Trophoblast cell (in vitro differentiated cells and primary cell): ENCODE measurements around the gene PPP1R13B.

Experiments used
- DNase-seq, 2 donors: peaks; one replicate each; pipeline ENCODE4 v3.0.0-alpha.2; 2016
- H2AFZ ChIP-seq: 2 replicates; pipeline ENCODE4 v1.6.1; 2013; ENCODE audit warnings: low read length, moderate library complexity, mild to moderate bottlenecking; ENCODE audit not compliant: insufficient read depth, poor library complexity
- H2AK5ac ChIP-seq: 2 replicates; pipeline ENCODE4 v1.6.1; 2013; ENCODE audit warnings: mild to moderate bottlenecking, low read length
- H2BK120ac ChIP-seq: 2 replicates; pipeline ENCODE4 v1.6.1; 2013; ENCODE audit warnings: low read length, mild to moderate bottlenecking, moderate library complexity; ENCODE audit not compliant: insufficient read depth, poor library complexity
- H2BK12ac ChIP-seq: 2 replicates; pipeline ENCODE4 v1.6.1; 2013; ENCODE audit warnings: mild to moderate bottlenecking, low read length, moderate library complexity
- H2BK5ac ChIP-seq: 2 replicates; pipeline ENCODE4 v1.6.1; 2013; ENCODE audit warnings: low read length, low read depth, moderate library complexity, mild to moderate bottlenecking; ENCODE audit not compliant: poor library complexity
- H3K14ac ChIP-seq: 2 replicates; pipeline ENCODE4 v1.6.1; 2013; ENCODE audit warnings: mild to moderate bottlenecking, low read length
- H3K18ac ChIP-seq: 2 replicates; pipeline ENCODE4 v1.6.1; 2013; ENCODE audit warnings: mild to moderate bottlenecking, low read length
- H3K23ac ChIP-seq: 2 replicates; pipeline ENCODE4 v1.6.1; 2013; ENCODE audit warnings: low read length
- H3K27ac ChIP-seq: 2 replicates; pipeline ENCODE4 v1.5.1; 2013; ENCODE audit warnings: low read depth, mild to moderate bottlenecking, inconsistent platforms, low read length, moderate library complexity
- H3K27me3 ChIP-seq: 2 replicates; pipeline ENCODE4 v1.6.1; 2013; ENCODE audit warnings: inconsistent platforms, mild to moderate bottlenecking, low read length, moderate library complexity; ENCODE audit not compliant: insufficient read depth
- H3K36me3 ChIP-seq, 2 experiments: 1 replicate in 1 of 2; 2 replicates in 1 of 2; pipeline ENCODE4 v1.6.1; 2013; ENCODE audit warnings: low read length in 2 of 2, mild to moderate bottlenecking in 2 of 2, moderate library complexity in 1 of 2; ENCODE audit not compliant: insufficient read depth in 2 of 2, control insufficient read depth in 1 of 2
- H3K4ac ChIP-seq: 2 replicates; pipeline ENCODE4 v1.6.1; 2013; ENCODE audit warnings: low read depth, mild to moderate bottlenecking, low read length, moderate library complexity
- H3K4me1 ChIP-seq, 2 experiments: 1 replicate in 1 of 2; 2 replicates in 1 of 2; pipeline ENCODE4 v1.6.1; 2013; ENCODE audit warnings: low read length in 2 of 2, mild to moderate bottlenecking in 2 of 2, moderate library complexity in 1 of 2; ENCODE audit not compliant: insufficient read depth in 2 of 2, control insufficient read depth in 1 of 2
- H3K4me2 ChIP-seq: 2 replicates; pipeline ENCODE4 v1.6.1; 2013; ENCODE audit warnings: inconsistent platforms, mild to moderate bottlenecking, low read length, moderate library complexity
- H3K4me3 ChIP-seq: 2 replicates; pipeline ENCODE4 v1.5.1; 2013; ENCODE audit warnings: mild to moderate bottlenecking, low read depth, low read length, inconsistent platforms
- H3K79me1 ChIP-seq: one replicate; pipeline ENCODE4 v1.6.1; 2013; ENCODE audit warnings: low read length
- H3K79me2 ChIP-seq: 2 replicates; pipeline ENCODE4 v1.6.1; 2013; ENCODE audit warnings: low read length, mild to moderate bottlenecking; ENCODE audit not compliant: control insufficient read depth, insufficient read depth, poor library complexity
- H3K9ac ChIP-seq: 2 replicates; pipeline ENCODE4 v1.6.1; 2013; ENCODE audit warnings: mild to moderate bottlenecking, low read length
- H3K9me3 ChIP-seq: 2 replicates; pipeline ENCODE4 v1.6.1; 2013; ENCODE audit warnings: low read depth, mild to moderate bottlenecking, control low read depth, inconsistent platforms, low read length; ENCODE audit not compliant: insufficient read depth
- H4K12ac ChIP-seq: 2 replicates; pipeline ENCODE4 v1.6.1; 2013; ENCODE audit warnings: low read depth, mild to moderate bottlenecking, low read length, moderate library complexity
- H4K8ac ChIP-seq: 2 replicates; pipeline ENCODE4 v1.6.1; 2013; ENCODE audit warnings: low read depth, mild to moderate bottlenecking, low read length, moderate library complexity
- H4K91ac ChIP-seq: one replicate; pipeline ENCODE4 v1.6.1; 2013; ENCODE audit warnings: low read depth, mild to moderate bottlenecking, low read length, moderate library complexity
- WGBS: extraction: QIAGEN DNeasy Blood & Tissue Kit; methylation state at CpG from one replicate; pipeline ENCODE4 v1.1.7; 2013; ENCODE audit warnings: missing lambda C conversion rate; ENCODE audit not compliant: insufficient read length, insufficient coverage; ENCODE audit errors: extremely low coverage; 5-methylcytosine and 5-hydroxymethylcytosine counted together

The PPP1R13B gene

DNA sequence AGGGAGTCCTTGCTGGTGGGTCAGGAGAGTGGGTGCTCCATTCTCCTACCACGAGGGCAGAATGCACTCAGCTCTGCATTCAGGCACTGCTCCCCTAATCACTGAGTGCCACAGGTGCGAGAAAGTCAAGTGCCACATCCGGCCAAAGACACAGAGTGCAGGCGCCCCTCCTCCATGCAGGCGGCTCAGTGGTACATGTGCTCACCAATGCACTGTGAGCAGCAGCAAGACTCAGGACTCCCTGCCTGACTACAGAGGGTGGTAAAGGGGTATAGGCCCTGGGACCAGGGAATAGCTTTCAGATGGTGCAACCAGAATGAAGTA lies 98.9 kb downstream of the PPP1R13B start:
- H3K9ac ChIP-seq, result no peak overlapping the region
- no peaks in the 10 kb centered on the region for H3K79me1 ChIP-seq
- no peaks in the 10 kb centered on the region for H3K4me1 ChIP-seq
- no peaks in the 10 kb centered on the region for H3K9me3 ChIP-seq
- no peak overlapping the region for H2BK5ac ChIP-seq
- no peak overlapping the region for H4K8ac ChIP-seq
- no peak overlapping the region for H3K18ac ChIP-seq
- H3K79me2 ChIP-seq, result no peaks in the 10 kb centered on the region
- no peak overlapping the region for H2AK5ac ChIP-seq
- H3K14ac ChIP-seq, result no peak overlapping the region
- no peak overlapping the region for H3K27ac ChIP-seq
- no peak overlapping the region for H3K4me2 ChIP-seq
- H4K91ac ChIP-seq, result no peak overlapping the region
- no peak overlapping the region for H2AFZ ChIP-seq
- WGBS, result no CpG with 5 or more reads among the region's 5 CpGs
- H4K12ac ChIP-seq, result no peak overlapping the region
- DNase-seq, result no peak
- H2BK12ac ChIP-seq, result no peak overlapping the region
- H3K23ac ChIP-seq, result peak overlapping the region; percentile 56
- H3K4me3 ChIP-seq, result no peak overlapping the region
- peaks cover 2 to 6% of the 10 kb centered on the region in 2 experiments for H3K36me3 ChIP-seq
- H2BK120ac ChIP-seq, result no peak overlapping the region
- no peak overlapping the region for H3K4ac ChIP-seq
- no peaks in the 10 kb centered on the region for H3K27me3 ChIP-seq

GRCh38 chr14:103746701-103747100 lies 100.7 kb downstream of the PPP1R13B start:
- H3K23ac ChIP-seq, result no peak overlapping the region
- no peak overlapping the region for H4K8ac ChIP-seq
- H2BK120ac ChIP-seq, result no peak overlapping the region
- no peaks in the 10 kb centered on the region for H3K4me1 ChIP-seq
- H3K4me3 ChIP-seq, result no peak overlapping the region
- no peak overlapping the region for H2AK5ac ChIP-seq
- H3K18ac ChIP-seq, result no peak overlapping the region
- H3K36me3 ChIP-seq, result peaks cover 5 to 6% of the 10 kb centered on the region in 2 experiments
- no CpG with 5 or more reads among the region's 10 CpGs for WGBS
- H2BK12ac ChIP-seq, result no peak overlapping the region
- H3K27me3 ChIP-seq, result no peaks in the 10 kb centered on the region
- no peak overlapping the region for H4K91ac ChIP-seq
- H3K79me1 ChIP-seq, result no peaks in the 10 kb centered on the region
- H3K4me2 ChIP-seq, result no peak overlapping the region
- H4K12ac ChIP-seq, result no peak overlapping the region
- no peak overlapping the region for H2BK5ac ChIP-seq
- H3K79me2 ChIP-seq, result no peaks in the 10 kb centered on the region
- no peaks in the 10 kb centered on the region for H3K9me3 ChIP-seq
- H3K4ac ChIP-seq, result no peak overlapping the region
- no peak overlapping the region for H3K14ac ChIP-seq
- no peak overlapping the region for H3K9ac ChIP-seq
- peak; percentile 37 to 60 for DNase-seq
- H2AFZ ChIP-seq, result no peak overlapping the region
- no peak overlapping the region for H3K27ac ChIP-seq

DNA sequence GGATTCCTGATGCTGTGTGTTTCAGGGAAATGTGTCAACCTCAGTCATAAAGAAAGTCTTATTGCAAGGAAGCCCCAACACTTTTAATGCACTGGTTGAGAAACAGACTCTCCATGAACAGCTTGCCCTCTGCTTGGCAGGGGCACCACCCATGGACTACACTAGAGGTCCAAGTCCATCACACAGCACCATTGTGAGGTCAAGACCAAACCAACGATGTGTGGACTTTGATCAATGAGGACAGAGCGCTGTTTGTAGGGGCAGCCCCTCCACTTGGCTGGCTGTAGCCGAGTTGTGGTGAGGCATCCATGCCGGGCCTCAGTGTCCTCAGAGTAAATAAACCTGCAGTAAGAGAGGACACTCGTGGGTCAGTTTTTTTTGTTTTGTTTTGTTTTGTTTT lies 102.0 kb downstream of the PPP1R13B start:
- Histone ChIP-seq H3K4me3 (no peak overlapping the region), H3K9me3 (no peaks in the 10 kb centered on the region), H2BK12ac (no peak overlapping the region), H3K23ac (no peak overlapping the region), H3K79me2 (no peaks in the 10 kb centered on the region), H3K36me3 (peaks cover 2 to 9% of the 10 kb centered on the region in 2 experiments), H4K12ac (no peak overlapping the region), H2BK5ac (no peak overlapping the region), H4K91ac (no peak overlapping the region), H3K79me1 (no peaks in the 10 kb centered on the region), H4K8ac (no peak overlapping the region), H3K4me1 (peaks cover 3 to 6% of the 10 kb centered on the region in 2 experiments), H3K4me2 (no peak overlapping the region), H3K14ac (no peak overlapping the region), H3K9ac (no peak overlapping the region), H3K27ac (no peak overlapping the region), H2AK5ac (no peak overlapping the region), H3K4ac (no peak overlapping the region), H3K18ac (no peak overlapping the region), H2AFZ (no peak overlapping the region), H3K27me3 (no peaks in the 10 kb centered on the region), H2BK120ac (no peak overlapping the region)
- DNase-seq, result no peak
- WGBS, result no CpG with 5 or more reads among the region's 5 CpGs

- no peak overlapping the region for H4K8ac ChIP-seq
- no peak overlapping the region for H3K14ac ChIP-seq
- H3K18ac ChIP-seq, result no peak overlapping the region
- no peak overlapping the region for H3K4me3 ChIP-seq
- no peak overlapping the region for H4K91ac ChIP-seq
- no peak for DNase-seq
- no peak overlapping the region for H3K23ac ChIP-seq
- H3K9me3 ChIP-seq, result no peaks in the 10 kb centered on the region
- no peak overlapping the region for H3K4me2 ChIP-seq
- H3K79me1 ChIP-seq, result no peaks in the 10 kb centered on the region
- no peak overlapping the region for H2BK5ac ChIP-seq
- H3K4ac ChIP-seq, result no peak overlapping the region
- H3K27ac ChIP-seq, result no peak overlapping the region
- H2AK5ac ChIP-seq, result no peak overlapping the region
- WGBS, result no CpG with 5 or more reads among the region's 15 CpGs
- peaks cover 3 to 6% of the 10 kb centered on the region in 2 experiments for H3K4me1 ChIP-seq
- no peaks in the 10 kb centered on the region for H3K79me2 ChIP-seq
- H2BK12ac ChIP-seq, result no peak overlapping the region
- H3K27me3 ChIP-seq, result no peaks in the 10 kb centered on the region
- no peak overlapping the region for H3K9ac ChIP-seq
- no peak overlapping the region for H2AFZ ChIP-seq
- no peak overlapping the region for H4K12ac ChIP-seq
- no peak overlapping the region for H2BK120ac ChIP-seq
- peaks cover 7 to 13% of the 10 kb centered on the region in 2 experiments for H3K36me3 ChIP-seq
Measured at GRCh38 chr14:103744621-103745395, 102.6 kb downstream of the PPP1R13B start.
